WERI-Rb-1 (cell line): Measurements from ENCODE around the gene UBASH3A.

Experiments
- DNase-seq: peaks from one replicate; pipeline ENCODE4 v3.0.0-alpha.2; 2020
- H3K27ac ChIP-seq: fragments of 250-450 bp; sonication (Bioruptor Pico); 2 replicates; pipeline ENCODE4 v1.5.1; 2020; ENCODE audit warnings: mild to moderate bottlenecking, moderate library complexity
- H3K27me3 ChIP-seq: fragments of 250-450 bp; sonication (Bioruptor Pico); 2 replicates; pipeline ENCODE4 v1.5.1; 2021; ENCODE audit warnings: mild to moderate bottlenecking, low read depth, moderate library complexity; ENCODE audit not compliant: insufficient read depth, severe bottlenecking
- H3K36me3 ChIP-seq: fragments of 250-450 bp; sonication (Bioruptor Pico); 2 replicates; pipeline ENCODE4 v1.5.1; 2020; ENCODE audit warnings: mild to moderate bottlenecking, moderate library complexity
- H3K4me3 ChIP-seq: 2 replicates; pipeline ENCODE4 v1.5.1; 2011; ENCODE audit warnings: low read depth, mild to moderate bottlenecking, control low read depth, low read length
- H3K9me3 ChIP-seq: fragments of 250-450 bp; sonication (Bioruptor Pico); 2 replicates; pipeline ENCODE4 v1.5.1; 2021; ENCODE audit warnings: mild to moderate bottlenecking, moderate library complexity; ENCODE audit not compliant: severe bottlenecking
- CTCF ChIP-seq: IDR thresholded peaks from 2 replicates; pipeline ENCODE4 v1.5.1; 2011; ENCODE audit warnings: low read depth, mild to moderate bottlenecking, control low read depth, inconsistent platforms, low read length

The UBASH3A gene

GRCh38 chr21:42379426-42380215 lies 24.1 kb upstream of the UBASH3A start:
- peaks cover 4% of the 10 kb centered on the region for H3K9me3 ChIP-seq
- no peak overlapping the region for H3K27ac ChIP-seq
- no peak for DNase-seq
- no peaks in the 10 kb centered on the region for H3K27me3 ChIP-seq
- TF ChIP-seq CTCF = no peak
- H3K4me3 ChIP-seq = no peak overlapping the region
- H3K36me3 ChIP-seq = no peaks in the 10 kb centered on the region

- Histone ChIP-seq H3K27ac (no peak overlapping the region), H3K27me3 (no peaks in the 10 kb centered on the region), H3K9me3 (peaks cover 4% of the 10 kb centered on the region), H3K4me3 (no peak overlapping the region), H3K36me3 (no peaks in the 10 kb centered on the region)
- DNase-seq = peak; percentile 83
- peak; percentile 97 for TF ChIP-seq CTCF
These were observed 22.2 kb upstream of the UBASH3A start for GRCh38 chr21:42381347-42381984.

- Histone ChIP-seq H3K9me3 (peaks cover 4% of the 10 kb centered on the region), H3K27me3 (no peaks in the 10 kb centered on the region), H3K27ac (no peak overlapping the region), H3K4me3 (no peak overlapping the region), H3K36me3 (no peaks in the 10 kb centered on the region)
- TF ChIP-seq CTCF = no peak
- no peak for DNase-seq
These were observed 20.8 kb upstream of the UBASH3A start for GRCh38 chr21:42382915-42383314.

GRCh38 chr21:42383331-42383730 lies 20.4 kb upstream of the UBASH3A start:
- no peak for TF ChIP-seq CTCF
- H3K4me3 ChIP-seq = no peak overlapping the region

GRCh38 chr21:42384156-42384945 lies 19.4 kb upstream of the UBASH3A start:
- Histone ChIP-seq H3K36me3 (no peaks in the 10 kb centered on the region), H3K27ac (no peak overlapping the region)

More at GRCh38 chr21:42383331-42383730, 20.4 kb upstream of the UBASH3A start:
- H3K27me3 ChIP-seq = no peaks in the 10 kb centered on the region
- no peak for DNase-seq
- H3K36me3 ChIP-seq = no peaks in the 10 kb centered on the region
- no peak overlapping the region for H3K27ac ChIP-seq
- H3K9me3 ChIP-seq = peaks cover 4% of the 10 kb centered on the region

More at GRCh38 chr21:42384156-42384945, 19.4 kb upstream of the UBASH3A start:
- no peak for DNase-seq
- Histone ChIP-seq H3K27me3 (no peaks in the 10 kb centered on the region), H3K4me3 (no peak overlapping the region), H3K9me3 (peaks cover 4% of the 10 kb centered on the region)
- TF ChIP-seq CTCF = no peak
